ENCODE results near the gene KCND2. TPM values are rescaled to one million over a fixed set of nuclear protein-coding genes. Genes with fewer than 3 reads are reported as not detected.

The KCND2 gene
- total RNA-seq, 4 donors from 2014 or later: under 0.01 to 1.3 (median 0.59) TPM; not detected in 1

GRCh38 chr7:120645966-120646365 is 373.0 kb downstream of the KCND2 start:
- Histone ChIP-seq H3K4me1 (no peaks in the 10 kb centered on the region), H3K27me3 (no peaks in the 10 kb centered on the region), H3K4me3 (no peak overlapping the region), H3K36me3 (no peaks in the 10 kb centered on the region), H3K27ac (no peak overlapping the region), H3K9me3 (no peaks in the 10 kb centered on the region)
- no peak for DNase-seq (ENCODE audit: low spot score in 2 of 2)
- TF ChIP-seq POLR2A (IDR thresholded peaks at IDR 0.05) (no peak), EP300 (IDR thresholded peaks at IDR 0.05) (no peak)
- TF ChIP-seq, protein P1, sequence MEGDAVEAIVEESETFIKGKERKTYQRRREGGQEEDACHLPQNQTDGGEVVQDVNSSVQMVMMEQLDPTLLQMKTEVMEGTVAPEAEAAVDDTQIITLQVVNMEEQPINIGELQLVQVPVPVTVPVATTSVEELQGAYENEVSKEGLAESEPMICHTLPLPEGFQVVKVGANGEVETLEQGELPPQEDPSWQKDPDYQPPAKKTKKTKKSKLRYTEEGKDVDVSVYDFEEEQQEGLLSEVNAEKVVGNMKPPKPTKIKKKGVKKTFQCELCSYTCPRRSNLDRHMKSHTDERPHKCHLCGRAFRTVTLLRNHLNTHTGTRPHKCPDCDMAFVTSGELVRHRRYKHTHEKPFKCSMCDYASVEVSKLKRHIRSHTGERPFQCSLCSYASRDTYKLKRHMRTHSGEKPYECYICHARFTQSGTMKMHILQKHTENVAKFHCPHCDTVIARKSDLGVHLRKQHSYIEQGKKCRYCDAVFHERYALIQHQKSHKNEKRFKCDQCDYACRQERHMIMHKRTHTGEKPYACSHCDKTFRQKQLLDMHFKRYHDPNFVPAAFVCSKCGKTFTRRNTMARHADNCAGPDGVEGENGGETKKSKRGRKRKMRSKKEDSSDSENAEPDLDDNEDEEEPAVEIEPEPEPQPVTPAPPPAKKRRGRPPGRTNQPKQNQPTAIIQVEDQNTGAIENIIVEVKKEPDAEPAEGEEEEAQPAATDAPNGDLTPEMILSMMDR (IDR thresholded peaks at IDR 0.05): no peak
- 79 to 83% methylated on average over 1 of the region's 1 CpG for WGBS, 2 donors

- DNase-seq (ENCODE audit: low spot score in 2 of 2): no peak
- TF ChIP-seq POLR2A (IDR thresholded peaks at IDR 0.05) (no peak), EP300 (IDR thresholded peaks at IDR 0.05) (no peak)
- TF ChIP-seq, protein P1 (IDR thresholded peaks at IDR 0.05): no peak
- no peaks in the 10 kb centered on the region for H3K36me3 ChIP-seq
- H3K4me3 ChIP-seq: no peak overlapping the region
- peaks cover 0 to 7% (median 0%) of the 10 kb centered on the region in 4 donors for H3K9me3 ChIP-seq
- no peak overlapping the region for H3K27ac ChIP-seq
- H3K27me3 ChIP-seq: no peaks in the 10 kb centered on the region
- H3K4me1 ChIP-seq: no peaks in the 10 kb centered on the region
Measured at GRCh38 chr7:120654241-120654640, 381.3 kb downstream of the KCND2 start.

GRCh38 chr7:120658516-120658915 is 385.5 kb downstream of the KCND2 start:
- DNase-seq (ENCODE audit: low spot score in 2 of 2): no peak
- H3K9me3 ChIP-seq: no peaks in the 10 kb centered on the region
- no peaks in the 10 kb centered on the region for H3K36me3 ChIP-seq
- no peak overlapping the region for H3K4me3 ChIP-seq
- 86 to 92% methylated on average over 2 of the region's 2 CpGs for WGBS, 2 donors
- TF ChIP-seq, protein P1 (IDR thresholded peaks at IDR 0.05): no peak
- no peak for TF ChIP-seq EP300 (IDR thresholded peaks at IDR 0.05)
- TF ChIP-seq POLR2A (IDR thresholded peaks at IDR 0.05): no peak
- no peaks in the 10 kb centered on the region for H3K27me3 ChIP-seq
- no peak overlapping the region for H3K27ac ChIP-seq
- H3K4me1 ChIP-seq: no peaks in the 10 kb centered on the region

DNA sequence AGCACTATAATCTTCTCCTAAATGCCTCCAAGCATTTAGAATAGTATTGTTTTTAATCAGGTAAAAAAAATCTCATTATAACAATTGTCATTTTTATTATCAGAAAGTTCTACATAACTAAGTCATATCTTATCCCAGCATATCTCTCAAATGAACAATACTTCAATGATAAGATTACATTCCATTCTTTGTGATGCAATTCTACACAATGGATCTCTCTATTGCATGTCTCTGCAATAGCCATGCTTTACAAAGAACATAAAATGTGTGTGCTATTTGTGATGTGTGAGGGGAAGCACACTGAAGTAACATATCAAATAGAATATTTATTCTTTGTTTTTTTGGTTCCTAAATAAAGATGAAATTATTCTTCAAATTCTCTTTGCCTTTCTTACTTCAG is 389.3 kb downstream of the KCND2 start:
- no peaks in the 10 kb centered on the region for H3K27me3 ChIP-seq
- no peak overlapping the region for H3K27ac ChIP-seq
- H3K36me3 ChIP-seq: no peaks in the 10 kb centered on the region
- no peaks in the 10 kb centered on the region for H3K4me1 ChIP-seq
- DNase-seq (ENCODE audit: low spot score in 2 of 2): no peak
- H3K9me3 ChIP-seq: no peaks in the 10 kb centered on the region
- TF ChIP-seq, protein P1 (IDR thresholded peaks at IDR 0.05): no peak
- no peak for TF ChIP-seq POLR2A (IDR thresholded peaks at IDR 0.05)
- no peak for TF ChIP-seq EP300 (IDR thresholded peaks at IDR 0.05)
- no peak overlapping the region for H3K4me3 ChIP-seq

GRCh38 chr7:120665068-120665467 is 392.1 kb downstream of the KCND2 start:
- Histone ChIP-seq H3K4me3 (no peak overlapping the region), H3K36me3 (no peaks in the 10 kb centered on the region), H3K27me3 (no peaks in the 10 kb centered on the region), H3K4me1 (no peaks in the 10 kb centered on the region), H3K9me3 (no peaks in the 10 kb centered on the region), H3K27ac (no peak overlapping the region)
- 88 to 94% methylated on average over 1 of the region's 1 CpG for WGBS, 2 donors
- TF ChIP-seq, protein P1 (IDR thresholded peaks at IDR 0.05): no peak
- TF ChIP-seq EP300 (IDR thresholded peaks at IDR 0.05) (no peak), POLR2A (IDR thresholded peaks at IDR 0.05) (no peak)
- DNase-seq (ENCODE audit: low spot score in 2 of 2): no peak

All from tibial nerve (tissue), 4 donors.